Measurements from ENCODE around the gene MIB1.
"Not testable (repeated sequence)": the region's sequence is repeated elsewhere in the genome, so short reads cannot be mapped to it uniquely, and the experiment has no call there.

The MIB1 gene

DNA sequence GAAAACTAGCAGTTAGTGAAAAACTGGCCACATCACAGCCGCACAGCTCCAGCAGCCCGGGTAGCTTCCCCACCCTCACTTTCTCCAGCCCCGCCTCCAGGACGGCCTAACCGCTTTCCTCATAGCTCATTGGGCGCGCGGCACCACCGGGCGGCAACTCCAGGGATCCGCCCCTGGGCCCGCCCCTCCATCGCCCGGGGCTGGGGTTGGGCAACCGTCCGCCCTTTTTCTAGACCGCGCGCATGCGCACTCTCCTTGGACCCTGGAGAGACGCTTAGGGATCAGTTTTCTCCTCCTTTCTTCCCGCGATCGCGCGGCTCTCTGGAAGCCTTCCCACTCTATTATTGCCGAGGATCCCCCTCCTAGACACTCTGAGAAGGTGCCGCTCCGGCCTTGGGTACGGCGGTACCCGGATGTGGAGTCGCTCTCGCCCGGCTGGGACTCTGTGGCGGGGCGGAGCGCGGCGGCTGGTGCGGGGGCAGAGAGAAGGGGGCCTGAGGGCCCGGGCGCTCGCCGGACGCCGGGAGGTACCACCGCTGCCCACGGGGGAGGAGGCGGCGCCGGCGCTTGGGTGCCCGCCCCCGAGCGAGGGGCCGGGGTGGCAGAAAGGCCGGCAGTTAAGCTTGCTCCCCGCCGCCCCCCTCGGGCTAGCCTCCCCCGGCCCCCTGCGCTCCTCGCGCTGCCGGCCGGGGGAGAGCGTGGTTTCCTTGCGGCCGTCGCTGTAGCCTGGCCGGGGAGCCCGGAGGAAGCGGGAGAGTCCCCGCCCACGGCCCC lies at the start of gene MIB1:
Gene MIB1 (plus strand): TSS at position 255 of the 774 bp plus-strand sequence. CDS start 792 bp downstream, outside the sequence.
- DNase-seq (ENCODE audit: low spot score), result peak; percentile 95

GRCh38 chr18:21693322-21693721 lies 47.3 kb upstream of the MIB1 start:
- DNase-seq (ENCODE audit: low spot score), result no peak

DNA sequence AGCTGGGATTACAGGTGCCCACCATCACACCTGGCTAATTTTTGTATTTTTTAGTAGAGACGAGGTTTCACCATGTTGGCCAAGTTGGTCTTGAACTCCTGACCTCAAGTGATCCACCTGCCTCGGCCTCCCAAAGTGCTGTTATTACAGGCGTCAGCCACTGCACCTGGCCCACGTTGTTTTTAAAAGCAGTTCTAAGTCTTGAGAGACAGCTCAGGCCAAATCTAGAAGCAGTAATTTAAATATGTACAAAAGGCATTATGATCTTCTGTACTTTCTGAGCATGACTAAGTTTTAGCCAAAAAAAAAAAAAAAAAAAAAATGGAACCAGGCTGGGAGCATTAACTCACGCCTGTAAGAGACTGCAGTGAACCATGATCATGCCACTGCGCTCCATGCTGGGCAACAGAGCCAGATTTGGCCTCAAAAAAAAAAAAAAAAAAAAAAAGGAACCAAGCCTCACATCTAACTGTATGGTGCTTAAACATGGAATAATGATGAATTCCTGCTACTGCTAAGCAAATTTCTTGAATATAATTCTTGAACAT lies 40.0 kb upstream of the MIB1 start:
- DNase-seq (ENCODE audit: low spot score), result no peak

- no peak for DNase-seq (ENCODE audit: low spot score)
These were observed 39.0 kb upstream of the MIB1 start for GRCh38 chr18:21701621-21702020.

DNA sequence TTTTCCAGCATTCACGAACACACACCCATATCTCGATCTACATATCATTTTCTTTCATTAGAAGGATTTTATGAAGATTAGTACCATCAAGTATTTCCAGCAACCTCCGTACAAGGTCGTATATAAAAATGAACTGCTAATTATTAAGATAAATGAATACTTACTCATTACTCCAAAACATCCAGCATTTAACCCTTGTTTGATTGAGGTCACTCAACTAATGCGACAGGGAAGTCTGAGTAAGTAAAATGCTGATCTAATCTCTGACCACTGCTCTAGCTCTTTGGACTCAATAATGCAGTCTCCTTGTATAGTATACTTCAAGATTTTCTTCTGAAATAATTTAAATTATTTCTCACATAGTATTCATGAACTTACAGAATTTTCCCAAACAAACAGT lies 38.0 kb upstream of the MIB1 start:
- no peak for DNase-seq (ENCODE audit: low spot score)

DNA sequence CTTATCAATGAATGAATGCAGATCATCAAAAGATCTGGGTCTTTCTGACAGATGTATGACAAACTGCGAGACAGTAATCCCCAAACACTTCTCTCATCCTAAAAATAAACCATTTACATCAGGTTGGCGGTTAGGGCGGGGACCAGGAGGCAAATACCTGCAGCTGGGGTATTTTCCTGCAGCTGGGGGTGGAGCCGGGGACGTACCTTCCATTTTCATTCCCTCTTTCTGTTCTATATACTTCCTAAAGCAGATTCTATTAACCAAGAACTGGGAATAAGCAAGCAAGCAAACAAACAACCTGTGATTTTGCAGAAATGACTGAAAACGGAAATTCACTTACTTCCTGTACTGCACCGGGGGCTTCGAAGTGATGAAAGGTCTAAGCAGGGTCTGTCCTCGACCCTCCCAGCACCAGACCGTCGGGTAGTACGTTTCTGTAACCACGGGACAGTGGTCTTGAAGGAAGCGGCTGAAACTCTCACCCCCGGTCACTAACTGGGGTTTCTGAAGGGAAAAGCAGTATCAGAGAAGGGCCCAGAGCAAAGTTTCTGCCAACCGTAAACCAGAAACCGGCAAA lies 37.3 kb upstream of the MIB1 start:
- DNase-seq (ENCODE audit: low spot score), result peak; percentile 17

DNA sequence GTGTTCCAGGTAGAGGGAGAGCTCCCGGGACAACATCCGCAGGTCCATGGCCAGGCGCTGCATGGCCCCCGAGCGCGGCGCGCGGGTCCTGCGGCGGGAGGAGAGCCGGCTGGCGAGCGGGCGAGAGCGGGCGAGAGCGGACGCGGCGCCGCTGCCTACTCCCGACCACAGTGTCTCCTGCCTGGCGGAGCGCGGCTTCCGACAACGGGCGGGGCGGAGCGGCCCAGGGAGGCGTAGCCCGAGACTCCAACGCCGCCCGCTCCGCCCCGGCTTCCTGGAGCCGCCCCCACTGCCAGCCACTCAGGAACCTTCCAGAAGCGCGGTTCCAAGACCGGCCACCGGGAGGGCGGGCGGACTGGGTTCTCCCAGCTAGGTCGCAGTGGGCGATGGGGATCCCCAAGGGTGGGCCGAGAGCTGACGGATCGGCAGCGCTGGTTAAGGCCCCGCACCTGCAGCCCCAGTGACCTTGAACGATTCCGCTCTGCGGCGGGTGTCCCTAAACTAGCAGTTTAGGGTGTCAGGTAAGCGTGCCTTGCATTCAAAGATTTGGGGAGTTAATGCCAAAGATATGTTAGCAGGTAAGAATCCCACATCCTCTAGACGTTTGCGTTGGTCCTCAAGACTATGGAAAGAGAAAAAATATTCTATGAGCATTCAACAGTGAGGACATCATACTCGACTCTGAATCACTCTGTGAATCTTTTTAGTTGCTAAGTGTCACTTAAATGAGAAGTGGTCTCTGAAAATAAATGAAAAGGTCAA lies 35.8 kb upstream of the MIB1 start, which contains the start of gene ABHD3:
Gene ABHD3 (minus strand): TSS at position 172 of the 762 bp plus-strand sequence. CDS start 109 bp downstream, at position 63.
- peak; percentile 94 for DNase-seq (ENCODE audit: low spot score)

DNA sequence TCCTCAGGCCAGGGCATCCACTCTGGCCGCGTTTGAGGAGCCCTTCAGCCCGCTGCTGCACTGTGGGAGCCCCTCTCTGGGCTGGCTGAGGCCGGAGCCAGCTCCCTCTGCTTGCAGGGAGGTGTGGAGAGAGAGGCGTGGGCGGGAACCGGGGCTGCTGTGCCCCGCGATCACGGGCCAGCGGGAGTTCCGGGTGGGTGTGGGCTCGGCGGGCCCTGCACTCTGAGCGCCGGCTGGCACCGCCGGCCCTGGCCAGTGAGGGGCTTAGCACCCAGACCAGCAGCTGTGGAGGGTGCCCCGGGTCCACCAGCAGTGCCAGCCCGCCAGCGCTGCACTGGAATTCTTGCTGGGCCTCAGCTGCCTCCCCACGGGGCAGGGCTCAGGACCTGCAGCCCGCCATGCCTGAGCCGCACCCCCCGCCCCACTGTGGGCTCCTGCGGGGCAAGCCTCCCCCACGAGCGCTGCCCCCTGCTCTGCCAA lies 34.2 kb upstream of the MIB1 start:
- DNase-seq (ENCODE audit: low spot score), result no peak

- DNase-seq (ENCODE audit: low spot score), result not testable (repeated sequence)
These were observed 33.5 kb upstream of the MIB1 start for GRCh38 chr18:21707130-21707529.

DNA sequence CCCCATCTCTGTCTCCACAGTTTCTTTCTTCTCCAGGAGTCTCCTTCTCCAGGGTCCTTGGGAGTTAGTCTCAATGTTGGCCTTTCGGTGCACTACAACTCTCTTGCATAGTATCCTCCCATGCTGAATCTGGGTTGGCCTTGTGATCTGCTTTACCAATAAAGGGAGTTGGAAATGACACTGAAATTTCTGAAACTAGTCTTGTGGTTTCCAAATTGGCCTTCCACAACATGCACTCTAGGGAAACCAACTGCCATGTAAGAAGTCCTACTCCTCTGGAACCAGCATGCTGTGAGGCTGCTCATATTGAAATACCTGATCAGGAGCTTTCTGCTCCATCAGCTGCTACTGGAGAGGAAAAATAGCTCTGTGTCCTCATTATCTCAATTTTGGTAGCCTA lies 26.1 kb upstream of the MIB1 start:
- DNase-seq (ENCODE audit: low spot score), result no peak

DNA sequence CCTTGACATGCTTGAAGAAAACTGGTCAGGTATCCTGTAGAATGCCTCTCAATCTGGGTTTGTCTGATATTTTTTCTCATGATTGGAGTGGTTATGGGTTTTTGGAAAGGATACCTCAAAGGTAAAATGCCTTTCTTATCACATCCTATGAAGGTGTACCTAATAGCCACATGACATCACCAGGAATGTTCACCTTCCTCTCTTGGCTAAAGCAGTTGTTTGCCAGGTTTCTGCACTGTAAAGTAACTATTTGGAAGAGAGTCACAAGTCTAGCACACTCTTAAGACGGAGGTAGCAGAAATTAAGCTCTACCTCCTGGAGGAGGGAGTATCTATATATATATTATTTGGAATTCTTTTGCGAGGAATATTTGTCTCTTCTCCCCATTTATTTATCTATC lies 17.9 kb upstream of the MIB1 start:
- no peak for DNase-seq (ENCODE audit: low spot score)

GRCh38 chr18:21725201-21725600 lies 15.4 kb upstream of the MIB1 start:
- no peak for DNase-seq (ENCODE audit: low spot score)

GRCh38 chr18:21727702-21728101 lies 12.9 kb upstream of the MIB1 start:
- DNase-seq (ENCODE audit: low spot score), result no peak

DNA sequence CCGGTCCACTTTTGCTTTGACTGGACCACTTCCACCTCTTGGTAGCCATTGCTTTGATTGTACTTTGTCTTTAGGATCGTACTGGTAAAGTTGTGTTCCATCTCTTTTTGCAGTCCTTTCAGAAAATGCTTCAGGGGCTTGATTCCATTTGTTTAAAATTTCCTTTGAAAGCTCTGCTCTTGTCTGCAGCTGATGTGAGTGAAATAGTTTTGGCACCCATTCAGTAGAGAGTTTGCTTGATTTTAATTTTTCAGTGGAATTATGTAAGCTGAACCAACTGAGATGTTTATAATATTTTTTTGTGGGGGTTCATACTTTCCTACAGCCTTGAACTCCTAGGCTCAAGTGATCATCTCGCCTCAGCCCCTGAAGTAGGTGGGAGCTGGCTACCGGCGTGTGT lies 7.6 kb upstream of the MIB1 start:
- DNase-seq (ENCODE audit: low spot score), result no peak

DNA sequence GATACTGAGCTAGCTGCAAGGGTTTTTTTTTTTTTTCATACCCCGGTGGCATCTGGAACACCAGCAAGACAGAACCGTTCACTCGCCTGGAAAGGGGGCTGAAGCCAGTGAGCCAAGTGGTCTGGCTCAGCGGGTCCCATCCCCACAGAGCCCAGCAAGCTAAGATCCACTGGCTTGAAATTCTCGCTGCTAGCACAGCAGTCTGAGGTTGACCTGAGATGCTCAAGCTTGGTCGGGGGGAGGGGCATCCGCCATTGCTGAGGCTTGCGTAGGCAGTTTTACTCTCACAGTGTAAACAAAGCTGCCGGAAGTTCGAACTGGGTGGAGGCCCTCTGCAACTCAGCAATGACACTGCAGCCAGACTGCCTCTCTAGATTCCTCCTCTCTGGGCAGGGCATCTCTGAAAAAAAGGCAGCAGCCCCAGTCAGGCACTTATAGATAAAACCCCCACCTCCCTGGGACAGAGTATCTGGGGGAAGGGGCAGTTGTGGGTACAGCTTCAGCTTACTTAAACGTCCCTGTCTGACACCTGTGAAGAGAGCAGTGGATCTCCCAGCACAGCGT lies 5.1 kb upstream of the MIB1 start:
- DNase-seq (ENCODE audit: low spot score), result peak; percentile 7

DNA sequence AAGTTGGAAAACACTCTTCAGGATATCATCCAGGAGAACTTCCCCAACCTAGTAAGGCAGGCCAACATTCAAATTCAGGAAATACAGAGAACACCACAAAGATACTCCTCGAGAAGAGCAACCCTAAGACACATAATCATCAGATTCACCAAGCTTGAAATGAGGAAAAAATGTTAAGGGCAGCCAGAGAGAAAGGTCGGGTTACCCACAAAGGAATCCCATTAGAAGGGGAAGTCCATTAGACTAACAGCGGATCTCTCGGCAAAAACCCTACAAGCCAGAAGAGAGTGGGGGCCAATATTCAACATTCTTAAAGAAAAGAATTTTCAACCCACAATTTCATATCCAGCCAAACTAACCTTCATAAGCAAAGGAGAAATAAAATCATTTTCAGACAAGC lies 3.7 kb upstream of the MIB1 start:
- DNase-seq (ENCODE audit: low spot score), result not testable (repeated sequence)

GRCh38 chr18:21739604-21740537 lies 721 bp upstream of the MIB1 start:
- no peak for DNase-seq (ENCODE audit: low spot score)

GRCh38 chr18:21741312-21741561 lies 645 bp downstream of the MIB1 start:
- no peak for DNase-seq (ENCODE audit: low spot score)

GRCh38 chr18:21741562-21742314 lies 1.1 kb downstream of the MIB1 start:
- peak; percentile 16 for DNase-seq (ENCODE audit: low spot score)

DNA sequence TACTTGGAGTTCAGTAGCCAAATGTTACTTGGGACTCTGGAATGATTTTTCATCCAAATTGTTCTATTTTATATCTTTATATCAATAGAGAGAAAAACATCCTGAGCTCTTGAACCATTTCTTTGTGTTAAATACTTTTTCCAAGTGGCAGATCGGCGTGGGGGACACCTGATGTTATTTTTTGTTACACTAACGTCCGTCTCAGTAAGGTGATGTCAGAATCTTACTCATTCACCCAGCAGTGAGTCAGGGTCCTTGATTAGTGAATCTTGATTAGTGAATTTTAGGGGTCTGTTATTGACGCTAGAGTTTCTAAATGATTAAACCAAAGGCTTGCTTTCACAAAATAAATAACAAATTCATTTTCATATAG lies 1.7 kb downstream of the MIB1 start:
- no peak for DNase-seq (ENCODE audit: low spot score)

Measured in iPS-NIHi11 (cell line).